Osteoblast (primary cell): ENCODE measurements around the gene DYRK2. TPM values are rescaled to one million over a fixed set of nuclear protein-coding genes. Genes with fewer than 3 reads are reported as not detected.

Source experiments
- DNase-seq: peaks from one replicate; pipeline ENCODE4 v3.0.0; 2011; ENCODE audit warnings: low spot score, mixed read lengths; ENCODE audit not compliant: insufficient read length; ENCODE audit errors: missing footprints
- H2AFZ ChIP-seq: 2 replicates; pipeline ENCODE4 v1.6.0; 2011; ENCODE audit warnings: mild to moderate bottlenecking, low read length
- H3K27ac ChIP-seq: 2 replicates; pipeline ENCODE4 v1.5.1; 2011; ENCODE audit warnings: mild to moderate bottlenecking, low read depth, low read length, moderate library complexity
- H3K27me3 ChIP-seq: 2 replicates; pipeline ENCODE4 v1.6.0; 2012; ENCODE audit warnings: mild to moderate bottlenecking, control low read depth, inconsistent platforms, low read length, moderate library complexity; ENCODE audit not compliant: insufficient read depth
- H3K36me3 ChIP-seq: 2 replicates; pipeline ENCODE4 v1.5.1; 2011; ENCODE audit warnings: mild to moderate bottlenecking, low read length, control low read depth, moderate library complexity; ENCODE audit not compliant: insufficient read depth
- H3K4me1 ChIP-seq: 2 replicates; pipeline ENCODE4 v1.5.1; 2011; ENCODE audit warnings: mild to moderate bottlenecking, low read length, control low read depth, moderate library complexity; ENCODE audit not compliant: insufficient read depth
- H3K4me2 ChIP-seq: 2 replicates; pipeline ENCODE4 v1.6.0; 2011; ENCODE audit warnings: mild to moderate bottlenecking, low read length; ENCODE audit not compliant: insufficient read depth
- H3K4me3 ChIP-seq: fragments of 200-600 bp; sonication (generic); 3 replicates; pipeline ENCODE4 v1.5.1; 2012; ENCODE audit warnings: mild to moderate bottlenecking, low read length, inconsistent platforms; ENCODE audit not compliant: insufficient read depth
- H3K79me2 ChIP-seq: 2 replicates; pipeline ENCODE4 v1.6.0; 2012; ENCODE audit warnings: mild to moderate bottlenecking, low read length, control low read depth, inconsistent platforms; ENCODE audit not compliant: insufficient read depth
- H3K9me3 ChIP-seq: 2 replicates; pipeline ENCODE4 v1.5.1; 2011; ENCODE audit warnings: low read depth, low read length, control low read depth
- H4K20me1 ChIP-seq: 2 replicates; pipeline ENCODE4 v1.6.0; 2012; ENCODE audit warnings: mild to moderate bottlenecking, low read length, control low read depth; ENCODE audit not compliant: insufficient read depth
- CTCF ChIP-seq: IDR thresholded peaks from 2 replicates; pipeline ENCODE4 v1.5.1; 2011; ENCODE audit warnings: mild to moderate bottlenecking, low read depth, low read length, moderate library complexity; ENCODE audit errors: extremely low read depth
- total RNA-seq: library from RNA; depleted of rRNA; stranded (reverse); fragments of >200 nt; gene quantifications from 2 replicates; pipeline ENCODE4 v1.2.3, GENCODE V29; 2012

The DYRK2 gene
- total RNA-seq, 1 donor: 43.4 TPM

DNA sequence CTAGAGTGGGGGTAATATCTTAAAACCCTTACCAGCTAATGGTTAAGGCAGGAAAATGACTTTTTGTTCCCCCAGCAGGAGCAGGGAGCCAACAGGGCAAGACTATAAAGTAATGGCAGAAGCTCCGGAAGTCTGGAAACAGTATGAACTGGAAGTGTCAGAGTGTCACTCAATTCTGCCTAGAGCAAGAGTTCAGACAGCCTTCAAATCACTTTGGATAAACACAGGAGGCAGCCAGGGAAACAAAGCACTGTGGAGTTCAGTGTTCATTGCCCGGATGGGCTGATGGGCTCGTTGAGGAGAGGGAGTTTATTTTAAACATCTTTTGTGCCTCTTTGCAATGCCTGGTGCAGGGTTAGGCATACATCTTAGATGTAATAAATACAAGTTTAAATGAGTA, 16.5 kb upstream of the DYRK2 start:
- no peak overlapping the region for H3K4me3 ChIP-seq
- no peak for DNase-seq
- H3K27me3 ChIP-seq: no peaks in the 10 kb centered on the region
- H3K4me2 ChIP-seq: no peak overlapping the region
- no peaks in the 10 kb centered on the region for H3K79me2 ChIP-seq
- H3K36me3 ChIP-seq: no peaks in the 10 kb centered on the region
- no peak overlapping the region for H3K27ac ChIP-seq
- H3K4me1 ChIP-seq: no peaks in the 10 kb centered on the region
- no peak overlapping the region for H2AFZ ChIP-seq
- no peaks in the 10 kb centered on the region for H3K9me3 ChIP-seq
- no peaks in the 10 kb centered on the region for H4K20me1 ChIP-seq
- no peak for TF ChIP-seq CTCF

- Histone ChIP-seq H3K4me1 (no peaks in the 10 kb centered on the region), H3K36me3 (no peaks in the 10 kb centered on the region), H3K9me3 (no peaks in the 10 kb centered on the region), H2AFZ (no peak overlapping the region), H4K20me1 (no peaks in the 10 kb centered on the region), H3K79me2 (no peaks in the 10 kb centered on the region), H3K27me3 (no peaks in the 10 kb centered on the region), H3K4me3 (no peak overlapping the region), H3K27ac (no peak overlapping the region), H3K4me2 (no peak overlapping the region)
- TF ChIP-seq CTCF: no peak
- DNase-seq: no peak
These were observed 15.4 kb upstream of the DYRK2 start for GRCh38 chr12:67633024-67633610.

- H3K79me2 ChIP-seq: no peaks in the 10 kb centered on the region
- DNase-seq: no peak
- H3K27ac ChIP-seq: no peak overlapping the region
- H3K4me3 ChIP-seq: no peak overlapping the region
- TF ChIP-seq CTCF: no peak
- H3K4me1 ChIP-seq: no peaks in the 10 kb centered on the region
- no peaks in the 10 kb centered on the region for H3K9me3 ChIP-seq
- no peaks in the 10 kb centered on the region for H4K20me1 ChIP-seq
- no peak overlapping the region for H3K4me2 ChIP-seq
- H3K36me3 ChIP-seq: no peaks in the 10 kb centered on the region
- H3K27me3 ChIP-seq: no peaks in the 10 kb centered on the region
- H2AFZ ChIP-seq: no peak overlapping the region
These were observed 14.8 kb upstream of the DYRK2 start for GRCh38 chr12:67633708-67634107.

GRCh38 chr12:67634303-67634761, 14.2 kb upstream of the DYRK2 start:
- TF ChIP-seq CTCF: no peak
- no peak overlapping the region for H2AFZ ChIP-seq
- DNase-seq: no peak

More at GRCh38 chr12:67634303-67634761, 14.2 kb upstream of the DYRK2 start:
- no peaks in the 10 kb centered on the region for H3K36me3 ChIP-seq
- no peak overlapping the region for H3K4me2 ChIP-seq
- H3K4me3 ChIP-seq: no peak overlapping the region
- H3K27me3 ChIP-seq: no peaks in the 10 kb centered on the region
- H3K4me1 ChIP-seq: no peaks in the 10 kb centered on the region
- no peaks in the 10 kb centered on the region for H4K20me1 ChIP-seq
- no peaks in the 10 kb centered on the region for H3K9me3 ChIP-seq
- H3K79me2 ChIP-seq: no peaks in the 10 kb centered on the region
- H3K27ac ChIP-seq: no peak overlapping the region
